Sigmoid colon (tissue), 7 donors: Measurements from ENCODE around the gene INO80D. TPM values are rescaled to one million over a fixed set of nuclear protein-coding genes. Genes with fewer than 3 reads are reported as not detected.
A peak's percentile ranks its signal among the peaks of the same experiment; 100 is the strongest.

Source experiments
- DNase-seq: peaks from one replicate; pipeline ENCODE4 v3.0.0-alpha.2; 2019
- H3K27ac ChIP-seq, 4 donors: fragments of 200-600 bp; sonication (generic); one replicate each; pipeline ENCODE4 v1.5.1; 2016 to 2019; ENCODE audit warnings: mild to moderate bottlenecking in 1 of 4
- H3K27me3 ChIP-seq, 3 donors: fragments of 200-600 bp; sonication (generic); one replicate each; pipeline ENCODE4 v1.5.1; 2019; ENCODE audit warnings: mild to moderate bottlenecking in 1 of 3
- H3K36me3 ChIP-seq, 4 donors: fragments of 200-600 bp; sonication (generic); one replicate each; pipeline ENCODE4 v1.5.1; 2016 to 2019
- H3K4me1 ChIP-seq, 4 donors: fragments of 200-600 bp; sonication (generic); one replicate each; pipeline ENCODE4 v1.5.1; 2017 to 2019
- H3K4me3 ChIP-seq, 4 donors: fragments of 200-600 bp; sonication (generic); one replicate each; pipeline ENCODE4 v1.5.1; 2017 to 2019; ENCODE audit warnings: mild to moderate bottlenecking in 2 of 4, moderate library complexity in 1 of 4
- H3K9me3 ChIP-seq, 4 donors: fragments of 200-600 bp in 3 of 4; sonication (generic) in 3 of 4; one replicate each; pipeline versions ENCODE4 v1.5.1 to v1.6.1; 2013 to 2019
- CTCF ChIP-seq, 4 experiments: fragments of 450-650 bp in 3 of 4; fragments of 200-600 bp in 1 of 4; IDR thresholded peaks; one replicate each; pipeline ENCODE4 v1.5.1; 2016 to 2019; ENCODE audit warnings: antibody characterized with exemption in 4 of 4, mild to moderate bottlenecking in 3 of 4, moderate library complexity in 2 of 4
- EP300 ChIP-seq, 4 donors: sonication (generic); formaldehyde crosslinking; IDR thresholded peaks; one replicate each; pipeline ENCODE4 v1.6.1; 2017; ENCODE audit warnings: antibody characterized with exemption in 4 of 4
- POLR2A ChIP-seq, 2 donors: fragments of 450-650 bp; IDR thresholded peaks; one replicate each; pipeline ENCODE4 v1.6.1; 2016; ENCODE audit warnings: antibody characterized with exemption in 2 of 2, mild to moderate bottlenecking in 2 of 2, moderate library complexity in 2 of 2
- POLR2AphosphoS5 ChIP-seq, 4 donors: sonication (generic); formaldehyde crosslinking; IDR thresholded peaks; one replicate each; pipeline ENCODE4 v1.6.1; 2017; ENCODE audit warnings: antibody characterized with exemption in 4 of 4
- WGBS, 2 donors: extraction: QIAGEN DNeasy Blood & Tissue Kit; methylation state at CpG; one replicate each; pipeline ENCODE4 v1.1.7; 2013; 5-methylcytosine and 5-hydroxymethylcytosine counted together
- intact Hi-C: fragments of 100-400 bp; cut with DNase I; formaldehyde crosslinking; loops from one replicate; pipeline ENCODE4 v1.15.1; 2023
- polyA plus RNA-seq, 3 donors: library from polyadenylated mRNA; stranded (reverse); fragments of 200-250 nt; gene quantifications; one replicate each; pipeline ENCODE4 v1.2.3, GENCODE V29; 2013
- total RNA-seq, 4 donors: library from RNA; depleted of rRNA; stranded (reverse); fragments of >200 nt; gene quantifications; one replicate each; pipeline ENCODE4 v1.1.0, GENCODE V29; 2016
- donor health status: healthy with polysubstance abuse.
- donor health status: Bipolar disorder and iron deficiency.
- donor health status: healthy.

Gene INO80D
- total and polyA plus RNA-seq, 7 donors = 1.2 to 19.8 (median 13.0) TPM

DNA sequence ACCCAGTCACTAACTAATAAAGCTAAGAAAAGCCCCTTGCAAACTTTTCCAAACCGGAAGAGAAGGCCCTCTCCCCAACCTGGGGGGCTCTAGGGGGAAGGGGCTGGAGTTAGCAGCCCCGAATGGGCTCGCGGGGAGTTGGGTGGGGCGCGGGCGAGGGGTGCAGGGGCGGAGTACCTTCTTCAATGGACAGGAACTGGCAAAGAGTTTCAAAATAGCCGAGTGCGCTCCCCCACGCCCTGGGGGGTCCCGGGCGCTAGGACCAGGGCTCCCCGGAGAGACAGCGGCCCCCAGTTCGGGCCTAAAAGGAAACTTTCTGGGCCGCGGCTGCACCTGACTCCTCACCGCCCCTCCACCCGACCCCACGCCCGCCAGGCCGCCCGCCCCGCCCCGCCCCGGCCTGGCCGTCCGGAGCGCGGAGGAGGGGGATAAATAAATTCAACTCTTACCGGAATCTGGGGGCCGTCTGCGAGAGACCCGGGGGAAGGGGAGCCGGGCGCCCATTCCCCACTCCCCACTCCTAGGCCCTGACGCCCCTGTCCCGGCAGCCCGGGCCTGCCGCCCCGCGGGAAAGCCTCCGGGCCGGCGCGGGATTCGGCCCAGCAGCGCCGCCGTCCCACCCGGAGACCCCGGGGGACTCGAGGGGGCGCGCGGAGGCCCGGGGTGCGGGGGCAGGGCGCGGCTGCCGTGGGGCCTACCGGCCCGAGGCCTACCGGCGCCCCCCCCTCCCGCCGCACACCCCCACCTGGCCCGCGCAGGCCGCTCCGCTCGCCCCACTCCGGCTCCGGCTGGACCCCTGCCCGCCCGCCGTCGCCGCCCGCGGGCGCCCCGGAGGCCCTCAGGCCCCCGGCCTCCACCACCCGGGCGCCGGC lies 868 bp downstream of the INO80D start:
- peak; percentile 70 for DNase-seq
- WGBS, 2 donors = 1% methylated on average over 88 of the region's 88 CpGs
- Histone ChIP-seq H3K36me3 (peaks cover 0 to under 1% (median 0%) of the 10 kb centered on the region in 4 donors), H3K27ac (peak overlapping the region; percentile 94 to 99 (median 96)), H3K4me3 (peak overlapping the region; percentile 71 to 88 (median 84)), H3K9me3 (no peaks in the 10 kb centered on the region), H3K4me1 (peaks cover 0 to 42% (median 30%) of the 10 kb centered on the region in 4 donors), H3K27me3 (no peaks in the 10 kb centered on the region)
- intact Hi-C loops = loop anchor here (5.0 kb wide), 1 partner anchor 72 kb away; the partner anchor contains the start of genes EEF1B2 and NDUFS1
- no peak for TF ChIP-seq POLR2AphosphoS5 (IDR thresholded peaks at IDR 0.05)
- TF ChIP-seq EP300 (IDR thresholded peaks at IDR 0.05) = no peak
- TF ChIP-seq CTCF (IDR thresholded peaks at IDR 0.05) = no peak
- no peak for TF ChIP-seq POLR2A (IDR thresholded peaks at IDR 0.05)

- peak overlapping the region; percentile 71 to 88 (median 84) for H3K4me3 ChIP-seq
- no peaks in the 10 kb centered on the region for H3K9me3 ChIP-seq
- peak overlapping the region; percentile 94 to 99 (median 96) for H3K27ac ChIP-seq
- intact Hi-C loops = no loop called here
- DNase-seq = peak; percentile 91
- H3K27me3 ChIP-seq = no peaks in the 10 kb centered on the region
- peak; percentile 83 to 90 (median 84) for TF ChIP-seq POLR2AphosphoS5 (IDR thresholded peaks at IDR 0.05)
- no peak for TF ChIP-seq EP300 (IDR thresholded peaks at IDR 0.05)
- no peak for TF ChIP-seq CTCF (IDR thresholded peaks at IDR 0.05)
- peak; percentile 68 to 71 for TF ChIP-seq POLR2A (IDR thresholded peaks at IDR 0.05)
- 0% methylated on average over 10 of the region's 10 CpGs for WGBS, 2 donors
- H3K36me3 ChIP-seq = no peaks in the 10 kb centered on the region
- peaks cover 0 to 47% (median 31%) of the 10 kb centered on the region in 4 donors for H3K4me1 ChIP-seq
Measured at GRCh38 chr2:206084439-206084869, 1.5 kb downstream of the INO80D start.

GRCh38 chr2:206083602-206084438 lies 2.2 kb downstream of the INO80D start:
- intact Hi-C loops = no loop called here
- H3K4me3 ChIP-seq = peak overlapping the region; percentile 71 to 88 (median 84)
- no peaks in the 10 kb centered on the region for H3K9me3 ChIP-seq
- H3K27me3 ChIP-seq = no peaks in the 10 kb centered on the region
- H3K36me3 ChIP-seq = no peaks in the 10 kb centered on the region
- DNase-seq = no peak
- no peak for TF ChIP-seq CTCF (IDR thresholded peaks at IDR 0.05)
- no peak for TF ChIP-seq EP300 (IDR thresholded peaks at IDR 0.05)
- TF ChIP-seq POLR2AphosphoS5 (IDR thresholded peaks at IDR 0.05) = peak in 1 of 4 donors; percentile 26
- TF ChIP-seq POLR2A (IDR thresholded peaks at IDR 0.05) = no peak
- H3K4me1 ChIP-seq = peaks cover 0 to 46% (median 31%) of the 10 kb centered on the region in 4 donors
- 3 to 9% methylated on average over 14 of the region's 14 CpGs for WGBS, 2 donors
- H3K27ac ChIP-seq = peak overlapping the region; percentile 94 to 99 (median 96)

- Histone ChIP-seq H3K27ac (no peak overlapping the region), H3K4me3 (no peak overlapping the region), H3K4me1 (peaks cover 0 to 40% (median 29%) of the 10 kb centered on the region in 4 donors), H3K36me3 (no peaks in the 10 kb centered on the region), H3K9me3 (no peaks in the 10 kb centered on the region), H3K27me3 (no peaks in the 10 kb centered on the region)
- intact Hi-C loops = no loop called here
- TF ChIP-seq CTCF (IDR thresholded peaks at IDR 0.05) (no peak), POLR2A (IDR thresholded peaks at IDR 0.05) (no peak), POLR2AphosphoS5 (IDR thresholded peaks at IDR 0.05) (no peak), EP300 (IDR thresholded peaks at IDR 0.05) (no peak)
- 93 to 94% methylated on average over 4 of the region's 4 CpGs for WGBS, 2 donors
- no peak for DNase-seq
Measured at GRCh38 chr2:206082298-206082843, 3.6 kb downstream of the INO80D start.
